GM12874 (cell line): ENCODE measurements around the gene INPP5J.

ENCODE experiments used
- CTCF ChIP-seq: IDR thresholded peaks from 2 replicates; pipeline ENCODE4 v1.5.1; 2011; ENCODE audit warnings: low read depth, mild to moderate bottlenecking, control low read depth, low read length, moderate library complexity; ENCODE audit not compliant: insufficient read depth

INPP5J gene

GRCh38 chr22:31092161-31092560 lies 30.6 kb upstream of the INPP5J start:
- no peak for TF ChIP-seq CTCF

GRCh38 chr22:31093086-31093850 lies 29.5 kb upstream of the INPP5J start:
- TF ChIP-seq CTCF: no peak

GRCh38 chr22:31094021-31094551 lies 28.7 kb upstream of the INPP5J start:
- TF ChIP-seq CTCF: no peak

GRCh38 chr22:31094741-31095140 lies 28.0 kb upstream of the INPP5J start:
- TF ChIP-seq CTCF: no peak

DNA sequence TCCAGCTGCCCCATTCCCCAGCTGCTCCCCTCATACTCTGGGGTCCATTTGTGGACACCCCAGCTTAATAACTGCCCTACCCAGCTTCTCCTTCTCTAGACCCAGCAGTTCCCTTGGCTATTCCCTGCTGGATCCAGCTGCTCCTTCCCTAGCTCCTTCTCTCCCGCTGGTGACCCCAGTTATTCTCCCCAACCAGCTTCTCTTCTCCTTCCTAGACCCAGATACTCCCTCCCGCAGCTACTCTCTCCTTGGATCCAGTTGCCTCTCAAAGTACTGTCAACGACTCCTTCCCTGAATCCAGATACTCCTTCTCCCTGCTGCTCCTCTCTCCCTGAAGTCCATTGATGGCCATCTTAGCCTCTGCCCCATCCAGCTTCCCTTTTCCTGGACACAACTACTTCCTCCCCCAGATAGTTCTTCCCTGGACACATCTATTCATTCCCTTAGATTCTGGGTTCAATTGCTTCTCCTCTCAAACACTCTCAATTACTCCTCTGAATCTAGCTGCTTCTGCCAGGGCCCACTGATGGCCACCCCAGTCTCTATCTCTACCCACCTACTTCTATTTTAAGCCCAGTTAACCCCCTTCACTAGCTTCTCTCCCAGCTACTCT lies 27.0 kb upstream of the INPP5J start:
- no peak for TF ChIP-seq CTCF

DNA sequence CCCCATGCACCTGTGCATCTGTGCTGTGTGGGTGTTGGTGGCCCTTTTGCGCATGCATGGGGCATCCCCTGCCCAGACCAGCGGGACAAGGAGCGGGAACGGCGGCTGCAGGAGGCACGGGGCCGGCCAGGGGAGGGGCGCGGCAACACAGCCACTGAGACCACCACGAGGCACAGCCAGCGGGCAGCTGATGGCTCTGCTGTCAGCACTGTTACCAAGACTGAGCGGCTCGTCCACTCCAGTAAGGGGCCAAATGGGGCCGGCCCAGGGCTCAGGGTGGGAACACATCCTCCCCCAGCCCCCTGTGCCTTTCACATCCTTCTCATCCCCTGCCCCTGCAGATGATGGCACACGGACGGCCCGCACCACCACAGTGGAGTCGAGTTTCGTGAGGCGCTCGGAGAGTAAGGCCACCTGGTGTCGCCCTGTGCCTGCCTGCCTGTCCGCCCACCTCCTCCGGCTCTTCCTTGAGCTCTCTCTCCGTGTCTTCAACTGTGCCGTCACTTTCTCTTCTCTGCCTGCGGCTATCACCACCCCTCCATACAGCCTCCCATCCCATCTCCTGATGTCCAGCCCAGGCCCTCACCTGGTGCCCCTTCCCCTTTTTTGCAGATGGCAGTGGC lies 26.0 kb upstream of the INPP5J start:
- no peak for TF ChIP-seq CTCF

DNA sequence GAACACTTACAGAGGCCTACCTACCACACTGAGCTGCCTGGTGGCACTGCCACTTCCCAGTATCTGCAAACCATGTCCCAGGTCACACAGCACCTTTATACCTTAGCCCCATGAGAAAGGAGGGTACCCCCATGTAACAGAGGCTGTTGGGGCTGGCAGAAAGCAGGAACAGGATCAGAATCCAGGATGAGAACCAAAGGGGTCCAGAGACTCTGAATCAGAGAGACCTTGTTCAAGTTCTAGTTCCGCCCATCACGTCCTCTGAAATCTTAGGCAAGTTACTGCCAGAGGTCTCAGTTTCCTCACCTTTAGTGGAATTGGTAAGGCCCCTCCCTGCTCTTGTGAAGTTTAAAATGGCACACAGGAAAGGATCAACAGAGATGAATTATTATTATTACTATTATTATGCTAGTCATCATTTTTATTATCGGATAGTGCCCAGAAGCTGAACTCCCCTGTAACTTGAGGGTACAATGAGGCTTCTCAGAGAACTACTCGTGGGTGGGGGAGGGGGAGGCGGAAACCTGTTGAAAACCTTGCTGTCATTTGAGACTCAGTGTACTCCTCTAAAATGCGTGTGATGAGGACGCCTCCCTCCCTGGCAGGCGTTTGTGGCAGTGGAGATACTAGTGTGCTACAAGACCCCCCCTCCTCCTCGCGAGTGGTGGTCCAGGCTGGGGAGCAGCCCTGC lies 24.7 kb upstream of the INPP5J start:
- no peak for TF ChIP-seq CTCF
